PC-9 (cell line): ENCODE results near the gene KIFBP.

Source experiments
- CTCF ChIP-seq: fragments of 200-600 bp; sonication (generic); conservative IDR thresholded peaks from 2 replicates; pipeline ENCODE4 v1.6.1; 2017; ENCODE audit warnings: mixed run types, antibody characterized with exemption, mild to moderate bottlenecking, moderate library complexity
- EZH2 ChIP-seq: fragments of 200-600 bp; sonication (generic); IDR thresholded peaks from 2 replicates; pipeline ENCODE4 v1.8.0; 2017; ENCODE audit warnings: antibody characterized with exemption, low read depth

GRCh38 chr10:69007260-69007659 is 18.7 kb downstream of the KIFBP start:
- TF ChIP-seq CTCF = no peak
- no peak for TF ChIP-seq EZH2
